GM20431 (cell line): Measurements from ENCODE around the gene MAST2.

Experiments
- in situ Hi-C: fragments of 300-500 bp; cut with MseI, MboI; formaldehyde crosslinking; loops from one replicate; pipeline ENCODE4 v1.15.0; 2020; ENCODE audit warnings: low sequenced_read_pairs; ENCODE audit not compliant: unreplicated experiment

Gene MAST2

DNA sequence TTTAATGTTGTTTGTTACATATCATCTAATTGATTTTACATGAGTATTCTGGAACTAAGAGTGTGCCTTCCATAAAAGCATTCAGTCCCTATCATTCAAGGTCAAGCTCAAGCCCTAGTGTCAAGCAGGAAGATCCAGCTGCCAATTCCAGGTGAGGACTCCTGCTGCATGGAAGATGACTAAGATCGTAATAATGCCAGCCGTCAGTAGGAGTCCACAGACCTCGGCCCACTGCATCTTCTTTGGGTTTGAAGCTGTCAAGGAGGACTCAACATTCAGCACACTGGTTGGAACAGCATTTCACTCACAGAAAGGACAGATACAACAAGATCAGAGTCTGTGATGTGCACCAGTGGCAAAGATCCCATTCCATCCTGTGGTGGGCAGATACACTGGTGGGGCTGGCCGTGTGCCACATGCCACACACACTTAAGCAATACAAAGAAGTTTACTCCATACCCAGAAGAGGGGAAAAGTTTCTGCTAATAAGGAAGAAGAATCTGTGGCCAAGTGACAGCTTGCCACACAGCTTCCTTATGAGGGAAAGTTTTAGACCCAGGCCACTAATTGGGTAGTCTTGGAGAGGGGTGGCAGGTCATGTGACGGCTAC lies 168.6 kb downstream of the MAST2 start:
- in situ Hi-C loops: no loop called here

DNA sequence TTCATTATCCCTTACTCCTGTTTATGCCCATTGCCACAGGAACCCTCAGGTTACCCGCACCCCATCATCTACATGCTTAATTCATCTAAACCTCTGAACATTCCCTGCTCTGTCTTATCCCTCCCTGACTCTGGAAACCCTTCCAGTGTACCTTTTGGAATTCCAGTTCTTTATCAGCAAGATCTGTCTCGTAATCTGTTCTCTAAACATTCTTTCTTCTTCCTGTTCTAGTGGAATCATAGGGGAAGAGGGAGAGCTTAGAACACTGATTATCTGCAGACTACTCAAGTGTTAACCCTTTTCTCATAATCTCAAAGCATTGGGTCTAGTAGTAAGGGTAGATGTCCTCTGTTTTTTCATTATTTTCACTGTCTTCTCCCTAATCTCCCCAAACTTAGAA lies 169.2 kb downstream of the MAST2 start:
- in situ Hi-C loops: no loop called here

GRCh38 chr1:45973121-45973520 lies 169.7 kb downstream of the MAST2 start:
- in situ Hi-C loops: no loop called here

DNA sequence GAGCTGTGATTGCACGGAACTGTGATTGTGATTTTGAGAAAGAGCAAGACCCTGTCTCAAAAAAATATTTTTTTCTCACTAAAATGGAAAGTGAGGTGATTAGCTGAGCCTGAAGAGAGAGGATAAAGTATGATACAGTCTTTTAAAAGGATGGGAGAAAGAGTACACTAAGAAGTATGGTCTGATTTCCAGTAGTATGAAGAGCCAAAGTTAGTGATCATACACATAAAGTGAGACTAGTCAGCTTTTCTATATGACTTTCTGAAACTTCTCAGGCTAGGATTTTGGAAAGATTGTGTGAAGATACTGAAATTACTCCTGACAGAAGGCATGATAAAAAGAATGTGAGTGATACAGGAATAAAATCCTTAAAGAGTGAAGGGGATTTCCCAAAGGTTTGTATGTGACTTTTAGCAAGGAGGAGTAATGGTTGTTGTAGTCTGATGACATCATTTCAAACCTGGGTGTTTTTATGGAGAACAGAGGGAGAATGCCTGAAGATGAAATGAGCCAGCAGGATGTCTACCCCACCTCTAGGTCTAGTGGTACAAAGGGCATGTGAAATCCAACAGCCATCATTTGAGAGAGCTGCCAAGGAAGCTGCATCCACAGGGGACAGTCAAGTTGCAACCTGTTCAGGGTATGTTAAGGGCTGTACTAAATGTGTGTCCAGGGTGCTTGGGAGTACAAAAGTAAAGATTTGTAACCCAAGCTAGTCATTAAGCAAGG lies 171.3 kb downstream of the MAST2 start:
- in situ Hi-C loops: no loop called here

DNA sequence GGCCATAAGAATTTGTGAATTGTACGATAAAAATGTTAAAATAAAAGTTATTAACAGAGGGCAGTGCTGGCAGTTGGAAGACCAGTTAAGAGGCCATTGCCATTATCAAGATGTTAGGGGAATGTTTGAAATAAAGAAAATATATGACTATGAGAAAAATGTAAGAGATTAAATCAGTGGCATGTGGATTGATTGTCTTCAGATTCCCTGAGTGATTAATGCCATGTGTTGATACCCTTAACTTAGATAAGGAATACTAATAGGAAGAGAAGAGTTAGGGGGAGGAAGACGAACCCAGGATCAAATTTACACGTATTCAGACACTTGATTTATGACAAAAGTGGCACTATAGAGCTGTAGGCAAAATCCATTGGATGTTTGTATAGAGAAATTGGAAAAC lies 173.2 kb downstream of the MAST2 start:
- in situ Hi-C loops: no loop called here

DNA sequence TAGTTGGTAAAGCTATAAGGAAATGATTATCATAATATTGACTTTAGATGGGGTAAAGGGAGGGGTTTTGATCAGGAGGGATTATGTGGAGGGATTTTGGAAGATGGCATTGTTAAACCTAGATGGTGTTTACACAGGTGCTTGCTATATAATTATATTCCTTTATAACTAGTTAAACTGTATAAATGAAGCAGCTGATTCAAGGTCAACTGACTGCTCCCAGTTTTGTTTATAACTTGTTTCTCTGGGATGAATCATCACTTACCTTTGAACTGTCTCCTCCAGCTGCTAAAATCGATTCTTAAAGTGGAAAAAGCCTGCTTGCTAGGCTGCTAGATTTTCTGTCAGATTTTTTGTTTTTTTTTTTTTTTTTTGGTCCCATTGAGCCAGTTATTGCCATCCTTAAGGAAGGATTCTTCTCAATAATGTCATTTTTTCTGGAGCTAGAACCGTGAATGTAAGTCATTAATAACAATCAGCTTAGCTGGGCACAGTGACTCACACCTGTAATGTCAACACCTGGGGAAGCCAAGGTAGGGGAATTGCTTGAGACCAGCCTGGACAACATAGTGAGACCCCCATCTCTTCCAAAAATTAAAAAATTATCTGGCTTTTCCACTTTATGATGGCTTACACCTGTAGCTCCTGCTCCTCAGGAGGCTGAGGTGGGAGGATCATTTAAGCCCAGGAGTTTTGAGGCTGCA lies 175.8 kb downstream of the MAST2 start:
- in situ Hi-C loops: no loop called here

GRCh38 chr1:45979778-45980176 lies 176.4 kb downstream of the MAST2 start:
- in situ Hi-C loops: no loop called here

GRCh38 chr1:45982359-45982758 lies 178.9 kb downstream of the MAST2 start:
- in situ Hi-C loops: no loop called here

DNA sequence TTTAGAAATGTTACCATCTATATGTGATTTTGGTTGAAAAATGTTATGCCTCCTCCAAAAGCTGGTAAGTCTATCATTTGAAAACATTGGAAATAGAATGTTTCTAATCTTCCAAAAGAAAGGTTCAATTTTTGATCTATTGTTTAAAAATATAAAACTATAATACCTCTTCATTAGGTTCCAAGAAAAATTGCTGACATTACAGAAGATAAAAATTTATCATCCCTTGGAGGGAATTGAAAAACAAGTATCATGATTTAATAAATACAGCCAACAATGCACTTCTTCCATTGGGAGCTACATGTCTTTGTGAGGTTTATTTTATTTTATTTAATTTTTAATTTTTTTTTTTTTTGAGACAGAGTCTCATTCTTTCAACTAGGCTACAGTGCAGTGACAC lies 180.6 kb downstream of the MAST2 start:
- in situ Hi-C loops: no loop called here

DNA sequence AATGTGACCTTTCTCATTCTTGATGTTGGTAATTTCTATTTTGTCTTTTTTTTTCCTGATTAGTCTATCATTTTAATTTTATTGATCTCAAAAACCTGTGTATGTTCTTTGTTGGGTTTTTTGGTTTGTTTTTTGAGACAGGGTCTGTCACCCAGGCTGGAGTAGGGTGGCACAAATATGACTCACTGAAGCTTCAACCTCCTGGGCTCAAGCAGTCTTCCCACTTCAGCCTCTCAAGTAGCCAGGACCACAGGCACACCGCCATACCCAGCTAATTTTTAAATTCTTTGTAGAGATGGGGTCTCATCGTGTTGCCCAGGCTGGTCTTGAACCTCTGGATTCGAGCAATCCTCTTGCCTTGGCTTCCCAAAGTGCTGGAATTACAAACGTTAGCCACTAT lies 183.8 kb downstream of the MAST2 start:
- in situ Hi-C loops: no loop called here

DNA sequence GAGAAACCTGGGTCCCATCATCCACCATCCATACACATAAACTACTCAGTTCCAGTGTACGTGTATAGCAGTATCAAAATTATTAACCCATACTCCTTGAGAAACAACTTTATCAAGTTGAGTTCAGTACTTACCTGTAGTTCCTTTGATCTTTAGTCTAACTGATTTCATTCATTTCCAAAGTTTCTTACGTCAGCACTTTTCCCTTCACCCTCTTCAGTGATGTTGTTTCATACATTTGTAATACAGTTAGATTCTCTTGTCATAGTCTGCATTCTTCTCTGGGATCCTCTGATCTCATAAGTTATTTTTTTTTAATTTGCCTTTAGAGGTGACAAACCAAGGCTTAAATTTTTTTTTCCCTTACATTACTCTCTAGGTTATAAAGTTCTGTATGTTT lies 185.8 kb downstream of the MAST2 start:
- in situ Hi-C loops: no loop called here

DNA sequence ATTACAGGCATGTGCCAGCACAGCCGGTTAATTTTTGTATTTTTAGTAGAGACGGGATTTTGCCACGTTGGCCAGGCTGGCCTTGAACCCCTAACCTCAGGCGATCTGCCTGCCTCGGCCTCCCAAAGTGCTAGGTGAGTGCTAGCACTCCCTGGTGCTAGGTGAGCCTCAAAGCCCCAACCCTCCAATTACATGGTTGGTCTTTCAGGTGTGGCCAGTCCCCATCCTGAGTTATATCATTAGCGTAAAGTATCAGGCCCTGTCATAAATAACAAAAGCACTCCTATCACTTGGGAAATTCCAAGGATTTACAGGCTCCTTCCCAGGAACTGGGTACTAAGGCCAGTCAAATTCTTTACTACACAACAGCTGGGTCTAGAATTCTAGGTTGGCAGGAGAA lies 191.0 kb downstream of the MAST2 start:
- in situ Hi-C loops: no loop called here

- in situ Hi-C loops: no loop called here
Measured at GRCh38 chr1:45995298-45995697, 191.9 kb downstream of the MAST2 start.

GRCh38 chr1:45998020-45998617 lies 194.7 kb downstream of the MAST2 start:
- in situ Hi-C loops: no loop called here

GRCh38 chr1:45999507-45999906 lies 196.1 kb downstream of the MAST2 start:
- in situ Hi-C loops: no loop called here

- in situ Hi-C loops: no loop called here
Measured at GRCh38 chr1:46001081-46001785, 197.8 kb downstream of the MAST2 start.

DNA sequence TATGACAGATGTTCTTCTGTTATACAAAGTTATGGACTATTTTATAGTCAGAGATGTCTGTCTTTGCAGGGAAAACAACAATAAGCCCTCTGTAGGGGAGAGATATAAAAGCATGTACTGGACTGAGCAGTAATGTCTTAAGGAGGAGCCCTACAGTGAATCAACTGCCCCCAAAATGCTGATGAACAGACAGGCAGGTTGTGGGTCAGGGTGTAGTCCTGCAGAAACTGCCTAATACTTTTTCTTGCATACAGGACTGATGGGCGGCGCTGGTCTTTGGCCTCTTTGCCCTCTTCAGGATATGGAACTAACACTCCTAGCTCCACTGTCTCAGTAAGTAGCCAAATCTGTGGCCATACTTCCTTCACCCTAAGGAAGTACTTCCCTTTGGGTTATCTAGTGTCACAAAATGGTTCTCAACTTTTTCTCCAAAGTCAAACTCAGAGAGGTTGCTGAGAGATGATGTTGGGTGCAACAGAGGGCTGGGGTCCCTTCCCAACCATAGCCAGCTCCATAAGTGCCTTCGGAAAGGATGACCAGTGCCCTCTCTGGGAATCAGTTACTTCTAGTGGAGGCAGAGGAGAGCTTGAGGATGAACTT lies 199.2 kb downstream of the MAST2 start:
- in situ Hi-C loops: no loop called here

DNA sequence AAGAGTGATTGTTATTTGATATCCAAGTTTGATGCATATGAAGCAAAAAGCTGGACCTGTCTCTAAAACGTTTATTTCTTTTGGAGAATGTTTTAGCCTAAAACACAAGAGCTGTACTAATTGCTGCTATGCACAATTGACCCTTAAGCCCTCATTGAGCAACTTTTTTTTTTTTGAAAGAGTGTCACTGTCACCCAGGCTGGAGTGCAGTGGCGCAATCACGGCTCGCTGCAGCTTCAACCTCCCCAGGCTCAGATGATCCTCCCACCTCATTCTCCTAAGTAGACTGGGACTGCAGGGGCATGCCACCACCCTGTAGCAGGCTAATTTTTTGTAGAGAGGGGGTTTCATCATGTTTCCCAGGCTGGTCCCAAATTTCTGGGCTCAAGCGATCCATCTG lies 199.9 kb downstream of the MAST2 start:
- in situ Hi-C loops: no loop called here

DNA sequence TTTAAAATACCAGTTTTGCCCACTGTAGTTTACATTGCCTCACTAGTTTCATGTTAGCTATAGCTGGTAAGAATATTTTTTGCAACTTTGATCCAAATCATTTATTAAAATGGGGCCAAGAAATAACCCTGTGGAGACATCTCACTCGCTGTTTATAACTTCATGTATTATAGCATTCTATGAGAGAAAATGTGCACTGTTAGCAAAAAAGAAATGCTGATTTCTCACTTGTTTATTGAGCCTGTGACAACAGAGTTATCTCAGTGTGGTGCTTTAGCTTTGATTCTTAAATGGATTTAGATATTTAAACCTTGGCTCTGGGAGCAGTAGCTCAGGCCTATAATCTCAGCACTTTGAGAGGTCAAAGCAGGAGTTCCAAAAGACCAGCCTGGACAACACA lies 201.1 kb downstream of the MAST2 start:
- in situ Hi-C loops: no loop called here

- in situ Hi-C loops: no loop called here
Measured at GRCh38 chr1:46005594-46005993, 202.2 kb downstream of the MAST2 start.
